GM10266 (cell line): ENCODE results near the gene PCDHGA11.
"Not testable (repeated sequence)": the region's sequence is repeated elsewhere in the genome, so short reads cannot be mapped to it uniquely, and the experiment has no call there.

Source experiments
- DNase-seq: peaks from one replicate; pipeline ENCODE4 v3.0.0; 2012; ENCODE audit errors: extremely low spot score
- TF ChIP-seq, protein P1 (sequence below): IDR thresholded peaks from 2 replicates; pipeline ENCODE4 v1.5.1; 2012; ENCODE audit warnings: mild to moderate bottlenecking, low read depth; ENCODE audit not compliant: control insufficient read depth, insufficient read depth; ENCODE audit errors: missing control alignments

The PCDHGA11 gene

DNA sequence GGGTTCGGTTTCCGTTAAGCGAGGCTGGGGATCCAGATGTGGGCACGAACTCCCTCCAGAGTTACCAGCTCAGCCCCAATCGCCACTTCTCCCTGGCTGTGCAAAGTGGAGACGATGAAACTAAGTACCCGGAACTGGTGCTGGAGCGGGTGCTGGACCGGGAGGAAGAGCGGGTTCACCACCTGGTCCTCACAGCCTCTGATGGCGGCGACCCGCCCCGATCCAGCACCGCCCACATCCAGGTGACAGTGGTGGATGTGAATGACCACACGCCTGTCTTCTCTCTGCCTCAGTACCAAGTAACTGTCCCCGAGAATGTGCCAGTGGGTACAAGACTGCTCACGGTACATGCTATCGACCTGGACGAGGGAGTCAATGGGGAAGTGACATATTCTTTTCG lies 37.5 kb upstream of the PCDHGA11 start:
- DNase-seq: no peak
- TF ChIP-seq, protein P1, sequence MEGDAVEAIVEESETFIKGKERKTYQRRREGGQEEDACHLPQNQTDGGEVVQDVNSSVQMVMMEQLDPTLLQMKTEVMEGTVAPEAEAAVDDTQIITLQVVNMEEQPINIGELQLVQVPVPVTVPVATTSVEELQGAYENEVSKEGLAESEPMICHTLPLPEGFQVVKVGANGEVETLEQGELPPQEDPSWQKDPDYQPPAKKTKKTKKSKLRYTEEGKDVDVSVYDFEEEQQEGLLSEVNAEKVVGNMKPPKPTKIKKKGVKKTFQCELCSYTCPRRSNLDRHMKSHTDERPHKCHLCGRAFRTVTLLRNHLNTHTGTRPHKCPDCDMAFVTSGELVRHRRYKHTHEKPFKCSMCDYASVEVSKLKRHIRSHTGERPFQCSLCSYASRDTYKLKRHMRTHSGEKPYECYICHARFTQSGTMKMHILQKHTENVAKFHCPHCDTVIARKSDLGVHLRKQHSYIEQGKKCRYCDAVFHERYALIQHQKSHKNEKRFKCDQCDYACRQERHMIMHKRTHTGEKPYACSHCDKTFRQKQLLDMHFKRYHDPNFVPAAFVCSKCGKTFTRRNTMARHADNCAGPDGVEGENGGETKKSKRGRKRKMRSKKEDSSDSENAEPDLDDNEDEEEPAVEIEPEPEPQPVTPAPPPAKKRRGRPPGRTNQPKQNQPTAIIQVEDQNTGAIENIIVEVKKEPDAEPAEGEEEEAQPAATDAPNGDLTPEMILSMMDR: no peak

DNA sequence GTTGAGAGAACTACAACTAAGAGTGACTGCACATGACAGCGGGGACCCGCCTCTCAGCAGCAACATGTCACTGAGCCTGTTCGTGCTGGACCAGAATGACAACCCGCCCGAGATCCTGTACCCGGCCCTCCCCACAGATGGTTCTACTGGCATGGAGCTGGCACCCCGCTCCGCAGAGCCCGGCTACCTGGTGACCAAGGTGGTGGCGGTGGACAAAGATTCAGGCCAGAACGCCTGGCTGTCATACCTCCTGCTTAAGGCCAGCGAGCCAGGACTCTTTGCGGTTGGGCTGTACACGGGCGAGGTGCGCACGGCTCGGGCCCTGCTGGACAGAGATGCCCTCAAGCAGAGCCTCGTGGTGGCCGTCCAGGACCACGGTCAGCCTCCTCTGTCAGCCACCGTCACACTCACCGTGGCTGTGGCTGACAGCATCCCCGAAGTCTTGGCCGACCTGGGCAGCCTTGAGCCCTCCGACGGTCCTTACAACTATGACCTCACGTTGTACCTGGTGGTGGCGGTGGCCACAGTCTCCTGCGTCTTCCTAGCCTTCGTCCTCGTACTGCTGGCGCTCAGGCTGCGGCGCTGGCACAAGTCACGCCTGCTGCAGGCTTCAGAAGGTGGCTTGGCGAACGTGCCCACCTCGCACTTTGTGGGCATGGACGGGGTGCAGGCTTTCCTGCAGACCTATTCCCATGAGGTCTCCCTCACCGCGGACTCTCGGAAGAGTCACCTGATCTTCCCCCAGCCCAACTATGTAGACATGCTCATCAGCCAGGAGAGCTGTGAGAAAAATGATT lies 36.2 kb upstream of the PCDHGA11 start:
- TF ChIP-seq, protein P1: no peak
- no peak for DNase-seq

DNA sequence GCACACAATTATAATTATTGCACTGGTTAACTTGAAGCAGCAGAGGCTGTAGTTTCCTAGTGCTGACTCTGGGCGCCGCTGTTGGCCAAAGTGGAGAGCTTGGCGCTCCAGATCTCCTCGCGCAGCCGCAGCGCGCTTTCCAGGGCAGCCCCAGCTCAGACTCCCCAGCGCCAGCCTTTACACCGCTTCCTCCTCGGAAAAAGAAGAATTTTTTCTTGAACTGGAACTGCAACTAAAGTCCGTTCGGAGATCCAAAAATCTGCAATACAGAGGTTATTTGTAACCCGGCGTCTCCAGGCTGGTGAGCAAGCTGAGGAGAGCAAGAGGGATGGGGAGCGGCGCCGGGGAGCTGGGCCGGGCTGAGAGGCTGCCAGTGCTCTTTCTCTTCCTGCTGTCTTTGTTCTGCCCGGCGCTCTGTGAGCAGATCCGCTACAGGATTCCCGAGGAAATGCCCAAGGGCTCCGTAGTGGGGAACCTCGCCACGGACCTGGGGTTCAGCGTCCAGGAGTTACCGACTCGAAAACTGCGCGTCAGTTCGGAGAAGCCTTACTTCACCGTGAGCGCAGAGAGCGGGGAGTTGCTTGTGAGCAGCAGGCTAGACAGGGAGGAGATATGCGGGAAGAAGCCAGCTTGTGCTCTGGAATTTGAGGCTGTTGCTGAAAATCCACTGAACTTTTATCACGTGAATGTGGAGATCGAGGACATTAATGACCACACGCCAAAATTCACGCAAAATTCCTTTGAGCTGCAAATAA lies 33.1 kb upstream of the PCDHGA11 start, which contains the start of gene PCDHGB4:
PCDHGB4 (plus strand) TSS at position 142 of the 755 bp plus-strand sequence; CDS start at position 329, 187 bp downstream.
- not testable (repeated sequence) for DNase-seq

DNA sequence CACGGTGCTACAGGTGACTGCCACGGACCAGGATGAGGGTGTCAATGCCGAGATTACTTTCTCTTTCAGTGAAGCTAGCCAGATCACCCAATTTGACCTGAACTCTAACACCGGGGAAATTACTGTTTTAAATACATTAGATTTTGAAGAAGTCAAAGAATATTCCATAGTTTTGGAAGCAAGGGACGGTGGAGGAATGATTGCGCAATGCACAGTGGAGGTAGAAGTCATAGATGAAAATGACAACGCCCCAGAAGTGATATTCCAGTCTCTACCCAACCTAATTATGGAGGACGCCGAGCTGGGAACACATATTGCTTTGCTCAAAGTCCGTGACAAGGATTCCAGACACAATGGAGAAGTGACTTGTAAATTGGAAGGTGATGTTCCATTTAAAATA lies 32.2 kb upstream of the PCDHGA11 start:
- TF ChIP-seq, protein P1: no peak
- no peak for DNase-seq

DNA sequence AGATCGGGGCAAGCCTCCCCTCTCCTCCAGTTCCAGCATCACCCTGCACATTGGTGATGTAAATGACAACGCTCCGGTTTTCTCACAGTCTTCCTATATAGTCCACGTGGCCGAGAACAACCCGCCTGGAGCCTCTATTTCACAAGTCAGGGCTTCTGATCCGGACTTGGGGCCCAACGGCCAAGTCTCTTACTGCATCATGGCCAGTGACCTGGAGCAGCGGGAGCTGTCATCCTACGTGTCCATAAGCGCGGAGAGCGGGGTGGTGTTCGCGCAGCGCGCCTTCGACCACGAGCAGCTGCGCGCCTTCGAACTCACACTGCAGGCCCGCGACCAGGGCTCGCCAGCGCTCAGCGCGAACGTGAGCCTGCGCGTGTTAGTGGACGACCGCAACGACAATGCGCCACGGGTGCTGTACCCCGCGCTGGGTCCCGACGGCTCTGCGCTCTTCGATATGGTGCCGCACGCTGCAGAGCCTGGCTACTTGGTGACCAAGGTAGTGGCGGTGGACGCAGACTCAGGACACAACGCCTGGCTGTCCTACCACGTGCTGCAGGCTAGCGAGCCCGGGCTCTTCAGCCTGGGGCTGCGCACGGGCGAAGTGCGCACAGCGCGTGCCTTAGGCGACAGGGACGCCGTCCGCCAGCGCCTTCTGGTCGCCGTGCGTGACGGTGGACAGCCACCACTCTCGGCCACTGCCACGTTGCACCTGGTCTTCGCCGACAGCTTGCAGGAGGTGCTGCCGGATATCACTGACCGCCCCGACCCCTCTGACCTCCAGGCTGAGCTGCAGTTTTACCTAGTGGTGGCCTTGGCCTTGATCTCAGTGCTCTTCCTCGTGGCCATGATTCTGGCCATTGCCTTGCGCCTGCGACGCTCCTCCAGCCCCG lies 31.5 kb upstream of the PCDHGA11 start:
- TF ChIP-seq, protein P1: no peak
- DNase-seq: no peak

DNA sequence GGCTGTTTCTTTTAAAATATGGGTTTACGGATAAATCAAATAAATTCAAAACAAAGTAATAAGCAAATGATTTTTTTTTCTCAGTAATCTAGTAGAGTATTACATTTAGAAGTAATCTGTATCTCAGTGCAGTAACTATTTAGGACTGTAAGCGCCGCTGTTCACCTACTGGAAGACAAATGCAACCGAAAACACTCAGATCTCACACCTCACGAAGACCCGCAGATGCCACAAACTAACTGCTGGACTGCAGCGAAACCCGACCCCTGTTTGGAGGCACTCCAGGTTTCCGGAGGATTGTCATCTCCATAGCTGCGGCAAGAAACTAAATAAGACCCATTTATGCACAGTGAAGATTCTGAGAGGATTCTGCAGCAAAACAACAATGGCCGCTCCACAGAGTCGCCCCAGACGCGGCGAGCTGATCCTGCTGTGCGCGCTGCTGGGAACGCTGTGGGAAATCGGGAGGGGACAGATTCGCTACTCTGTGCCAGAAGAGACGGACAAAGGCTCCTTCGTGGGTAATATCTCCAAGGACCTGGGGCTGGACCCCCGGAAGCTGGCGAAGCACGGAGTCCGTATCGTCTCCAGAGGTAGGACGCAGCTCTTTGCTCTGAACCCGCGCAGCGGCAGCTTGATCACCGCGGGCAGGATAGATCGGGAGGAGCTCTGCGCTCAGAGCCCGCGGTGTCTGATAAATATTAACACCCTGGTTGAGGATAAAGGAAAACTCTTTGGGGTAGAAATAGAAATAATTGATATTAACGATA lies 28.2 kb upstream of the PCDHGA11 start, which contains the start of gene PCDHGA8:
PCDHGA8 (plus strand) TSS at position 205 of the 770 bp plus-strand sequence; CDS start at position 386, 181 bp downstream.
- no peak for DNase-seq
- TF ChIP-seq, protein P1: no peak
